K562 (cell line): ENCODE measurements around the gene C5orf52.

Experiments
- ATF1 ChIP-seq, 2 experiments: fragments of 450-650 bp in 1 of 2; IDR thresholded peaks; 2 replicates each; pipeline ENCODE4 v1.6.1; 2016; ENCODE audit warnings: missing compliant biosample characterization in 1 of 2, missing genetic modification characterization in 1 of 2
- CTCF ChIP-seq, 3 experiments: IDR thresholded peaks in 2 of 3; conservative IDR thresholded peaks in 1 of 3; 2 replicates each; pipeline ENCODE4 v1.5.1; 2011 to 2012; ENCODE audit warnings: low read length in 3 of 3, mild to moderate bottlenecking in 3 of 3, control low read depth in 2 of 3, improper control_type of control experiment in 1 of 3, inconsistent platforms in 1 of 3, low read depth in 1 of 3, mixed read lengths in 1 of 3, moderate library complexity in 1 of 3; ENCODE audit not compliant: insufficient read depth in 2 of 3
- FOXJ3 ChIP-seq: sonication (generic); formaldehyde crosslinking; IDR thresholded peaks from 2 replicates; pipeline ENCODE4 v1.4.0; 2020; ENCODE audit warnings: mild to moderate bottlenecking, missing genetic modification reagents
- HEY1 ChIP-seq: fragments of 250-450 bp; sonication (Bioruptor Pico); IDR thresholded peaks from 2 replicates; pipeline ENCODE4 v1.5.0; 2020; ENCODE audit warnings: mild to moderate bottlenecking, moderate library complexity, borderline replicate concordance
- KDM2B ChIP-seq: fragments of 250-450 bp; sonication (Bioruptor Pico); IDR thresholded peaks from 2 replicates; pipeline ENCODE4 v1.8.0; 2021; ENCODE audit warnings: mild to moderate bottlenecking, moderate library complexity
- POLR2A ChIP-seq: fragments of 450-650 bp; conservative IDR thresholded peaks from 2 replicates; pipeline ENCODE4 v1.6.1; 2016
- SOX6 ChIP-seq: fragments of 450-650 bp; IDR thresholded peaks from 2 replicates; pipeline ENCODE4 v1.6.1; 2014; ENCODE audit warnings: mild to moderate bottlenecking
- SREBF1 ChIP-seq: fragments of 150-350 bp; IDR thresholded peaks from 2 replicates; pipeline ENCODE4 v1.6.1; 2014; ENCODE audit warnings: antibody characterized with exemption, low read depth, low read length, borderline replicate concordance
- TAF1 ChIP-seq: IDR thresholded peaks from 2 replicates; pipeline ENCODE4 v1.6.1; 2011; ENCODE audit warnings: mild to moderate bottlenecking, low read length, moderate library complexity; ENCODE audit not compliant: insufficient read depth, control insufficient read depth, severe bottlenecking; ENCODE audit errors: extremely low read depth

- TF ChIP-seq ATF1 (CRISPR knock-in tag; IDR thresholded peaks at IDR 0.05): no peak
- TF ChIP-seq ATF1 (tag; IDR thresholded peaks at IDR 0.05): no peak
- TF ChIP-seq POLR2A: no peak
- no peak for TF ChIP-seq SREBF1
- no peak for TF ChIP-seq TAF1
- no peak for TF ChIP-seq FOXJ3 (CRISPR knock-in tag)
- no peak for TF ChIP-seq SOX6
- no peak for TF ChIP-seq CTCF (IDR thresholded peaks at IDR 0.05 in 2 of 3, conservative IDR thresholded peaks at IDR 0.05 in 1 of 3; ENCODE audit: insufficient read depth in 2 of 3, low read depth in 1 of 3, low read length in 3 of 3)
- TF ChIP-seq KDM2B (CRISPR knock-in tag): no peak
- no peak for TF ChIP-seq HEY1 (CRISPR knock-in tag)
These were observed 19.0 kb upstream of the C5orf52 start, which contains the start of gene SOX30 for GRCh38 chr5:157652377-157652692.
